ENCODE results near the gene KDM4C. TPM values are rescaled to one million over a fixed set of nuclear protein-coding genes. Genes with fewer than 3 reads are reported as not detected.

Gene KDM4C
- total RNA-seq, 1 experiment from 2014 or later, result 16.2 TPM

DNA sequence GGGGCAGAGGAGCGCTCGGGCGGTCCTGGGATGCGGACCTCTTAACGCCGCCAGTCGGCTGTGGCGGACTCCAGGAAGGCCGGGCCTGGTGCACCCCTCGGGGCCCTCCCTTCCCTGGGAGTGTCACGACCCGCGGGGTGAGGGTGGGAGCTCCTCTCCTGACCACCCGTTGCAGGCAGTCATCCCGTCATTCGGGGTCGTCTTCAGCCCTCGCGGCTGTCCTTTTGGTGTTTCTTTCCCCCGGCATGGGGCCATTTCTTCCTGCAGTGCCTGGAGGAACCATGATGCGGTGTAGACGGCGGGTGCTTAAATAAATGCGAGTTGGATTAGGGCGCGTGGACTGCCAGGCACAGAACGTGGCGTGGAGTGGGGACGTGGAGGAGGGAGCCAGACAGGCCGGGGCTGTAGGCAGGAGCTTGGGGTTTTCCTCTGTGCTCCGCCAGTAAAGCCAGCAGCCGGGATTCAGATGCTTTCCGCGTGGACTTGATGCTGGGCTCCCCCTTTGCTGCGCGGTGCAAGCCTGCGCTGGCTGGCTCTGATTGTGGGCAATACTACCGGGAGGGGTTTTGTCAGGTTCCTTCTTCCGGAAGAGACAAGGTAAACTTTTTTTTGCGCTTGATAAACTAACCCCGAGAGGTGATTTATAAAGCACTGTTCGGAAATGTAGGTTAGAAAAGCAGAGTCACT lies 868 bp downstream of the KDM4C start:
- no TSS peak for BruUV-seq (replicated peaks)
- CTCF ChIA-PET, result no interaction called here
- peaks cover 43% of the 10 kb centered on the region for H3K36me3 Mint-ChIP-seq (ENCODE audit: insufficient read depth, unreplicated experiment)
- H3K4me1 Mint-ChIP-seq (ENCODE audit: low read depth, unreplicated experiment), result no peaks in the 10 kb centered on the region
- peak overlapping the region; percentile 97 for H3K27ac Mint-ChIP-seq (ENCODE audit: unreplicated experiment)
- H3K27me3 Mint-ChIP-seq (ENCODE audit: unreplicated experiment), result no peaks in the 10 kb centered on the region
- intact Hi-C loops (cut with micrococcal nuclease; ENCODE audit: unreplicated experiment), result no loop called here
- DNase-seq, result peak; percentile 34
- TF ChIP-seq, protein P1, sequence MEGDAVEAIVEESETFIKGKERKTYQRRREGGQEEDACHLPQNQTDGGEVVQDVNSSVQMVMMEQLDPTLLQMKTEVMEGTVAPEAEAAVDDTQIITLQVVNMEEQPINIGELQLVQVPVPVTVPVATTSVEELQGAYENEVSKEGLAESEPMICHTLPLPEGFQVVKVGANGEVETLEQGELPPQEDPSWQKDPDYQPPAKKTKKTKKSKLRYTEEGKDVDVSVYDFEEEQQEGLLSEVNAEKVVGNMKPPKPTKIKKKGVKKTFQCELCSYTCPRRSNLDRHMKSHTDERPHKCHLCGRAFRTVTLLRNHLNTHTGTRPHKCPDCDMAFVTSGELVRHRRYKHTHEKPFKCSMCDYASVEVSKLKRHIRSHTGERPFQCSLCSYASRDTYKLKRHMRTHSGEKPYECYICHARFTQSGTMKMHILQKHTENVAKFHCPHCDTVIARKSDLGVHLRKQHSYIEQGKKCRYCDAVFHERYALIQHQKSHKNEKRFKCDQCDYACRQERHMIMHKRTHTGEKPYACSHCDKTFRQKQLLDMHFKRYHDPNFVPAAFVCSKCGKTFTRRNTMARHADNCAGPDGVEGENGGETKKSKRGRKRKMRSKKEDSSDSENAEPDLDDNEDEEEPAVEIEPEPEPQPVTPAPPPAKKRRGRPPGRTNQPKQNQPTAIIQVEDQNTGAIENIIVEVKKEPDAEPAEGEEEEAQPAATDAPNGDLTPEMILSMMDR (IDR thresholded peaks at IDR 0.05; ENCODE audit: unreplicated experiment), result no peak
- peak overlapping the region; percentile 95 for H3K4me3 Mint-ChIP-seq (ENCODE audit: low read depth, unreplicated experiment)
- H3K9me3 Mint-ChIP-seq (ENCODE audit: low read depth, unreplicated experiment), result no peaks in the 10 kb centered on the region

DNA sequence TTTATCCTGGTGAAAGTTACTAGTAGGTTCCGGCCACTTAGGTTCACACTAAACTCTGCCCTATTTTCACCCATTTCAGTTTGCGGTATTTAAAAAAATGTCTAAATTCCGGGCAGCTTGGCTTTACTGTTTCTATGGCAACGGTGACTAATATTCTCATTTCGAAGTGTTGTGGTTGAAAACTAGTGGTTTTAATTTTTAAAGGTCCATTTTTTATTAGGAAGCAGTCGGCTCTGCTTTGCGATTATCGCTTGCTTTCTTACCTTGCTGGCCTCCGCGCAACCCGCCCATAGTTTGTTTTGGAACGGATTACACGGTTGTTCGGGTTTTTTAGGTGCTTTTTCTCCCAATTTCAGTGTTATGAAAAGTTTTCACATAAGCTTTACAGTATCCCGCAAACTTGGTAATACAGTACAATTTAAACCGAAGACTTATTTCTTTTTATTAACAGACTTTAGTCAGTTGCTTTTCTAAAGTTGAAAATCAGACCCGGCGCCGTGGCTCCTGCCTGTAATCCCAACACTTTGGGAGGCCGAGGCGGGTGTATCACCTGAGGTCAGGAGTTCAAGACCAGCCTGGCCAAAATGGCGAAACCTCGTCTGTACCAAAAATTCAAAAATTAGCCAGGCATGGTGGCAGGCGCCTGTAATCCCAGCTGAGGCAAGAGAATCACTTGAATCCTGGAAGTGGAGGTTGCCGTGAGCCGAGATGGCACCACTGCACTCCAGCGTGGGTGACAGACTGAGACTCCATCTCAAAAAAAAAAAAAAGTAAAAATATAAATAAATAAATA lies 1.6 kb downstream of the KDM4C start:
- TF ChIP-seq, protein P1 (IDR thresholded peaks at IDR 0.05; ENCODE audit: unreplicated experiment), result no peak
- Mint-ChIP-seq H3K4me3 (ENCODE audit: low read depth, unreplicated experiment) (peak overlapping the region; percentile 95), H3K36me3 (ENCODE audit: insufficient read depth, unreplicated experiment) (peaks cover 43% of the 10 kb centered on the region), H3K4me1 (ENCODE audit: low read depth, unreplicated experiment) (peaks cover 3% of the 10 kb centered on the region), H3K9me3 (ENCODE audit: low read depth, unreplicated experiment) (no peaks in the 10 kb centered on the region), H3K27me3 (ENCODE audit: unreplicated experiment) (no peaks in the 10 kb centered on the region), H3K27ac (ENCODE audit: unreplicated experiment) (peak overlapping the region; percentile 97)
- TSS peak; percentile 24 for BruUV-seq (replicated peaks)
- peak; percentile 3 for DNase-seq
- CTCF ChIA-PET, result no interaction called here
- intact Hi-C loops (cut with micrococcal nuclease; ENCODE audit: unreplicated experiment), result no loop called here

DNA sequence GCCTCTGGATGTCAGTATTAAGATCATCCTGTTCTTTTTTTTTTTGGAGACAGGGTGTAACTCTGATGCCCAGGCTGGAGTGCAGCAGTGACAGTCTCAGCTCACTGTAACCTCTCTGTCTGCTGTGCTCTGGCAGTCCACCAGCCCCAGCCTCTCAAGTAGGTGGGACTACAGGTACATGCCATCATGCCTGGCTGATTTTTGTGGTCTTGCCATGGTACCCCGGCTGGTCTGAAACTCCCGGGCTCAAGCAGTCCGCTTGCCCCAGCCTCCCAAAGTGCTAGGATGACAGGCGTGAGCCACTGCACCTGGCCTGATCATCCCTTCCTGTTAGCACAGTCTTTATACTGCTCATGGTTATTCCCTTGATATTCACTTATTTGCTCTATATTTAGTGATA lies 3.5 kb downstream of the KDM4C start:
- TF ChIP-seq, protein P1 (IDR thresholded peaks at IDR 0.05; ENCODE audit: unreplicated experiment), result no peak
- H3K27me3 Mint-ChIP-seq (ENCODE audit: unreplicated experiment), result no peaks in the 10 kb centered on the region
- H3K36me3 Mint-ChIP-seq (ENCODE audit: insufficient read depth, unreplicated experiment), result peaks cover 43% of the 10 kb centered on the region
- no peak overlapping the region for H3K4me3 Mint-ChIP-seq (ENCODE audit: low read depth, unreplicated experiment)
- intact Hi-C loops (cut with micrococcal nuclease; ENCODE audit: unreplicated experiment), result no loop called here
- DNase-seq, result no peak
- H3K9me3 Mint-ChIP-seq (ENCODE audit: low read depth, unreplicated experiment), result no peaks in the 10 kb centered on the region
- CTCF ChIA-PET, result no interaction called here
- BruUV-seq (replicated peaks), result no TSS peak
- no peak overlapping the region for H3K27ac Mint-ChIP-seq (ENCODE audit: unreplicated experiment)
- peaks cover 16% of the 10 kb centered on the region for H3K4me1 Mint-ChIP-seq (ENCODE audit: low read depth, unreplicated experiment)

DNA sequence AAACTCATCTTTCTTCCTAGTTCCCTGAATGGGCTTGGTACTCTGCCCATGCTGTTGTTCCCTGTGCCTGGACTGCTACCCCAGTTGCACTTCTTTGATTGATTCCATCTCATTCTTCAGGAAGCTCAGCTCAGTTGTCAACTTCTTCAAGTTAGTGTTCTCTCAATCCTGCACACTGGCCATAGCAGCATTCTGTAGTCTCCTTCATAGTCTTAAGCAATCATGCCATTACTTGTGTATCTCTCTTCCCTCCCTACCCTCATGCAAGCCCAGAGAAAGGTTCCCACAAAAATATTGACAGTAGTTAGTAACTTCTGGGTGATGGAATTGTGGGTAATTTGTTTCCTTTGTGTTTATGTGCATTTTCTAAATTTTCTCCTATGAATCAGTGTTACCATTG lies 5.5 kb downstream of the KDM4C start:
- H3K4me3 Mint-ChIP-seq (ENCODE audit: low read depth, unreplicated experiment), result no peak overlapping the region
- CTCF ChIA-PET, result no interaction called here

More for the DNA sequence above, 5.5 kb downstream of the KDM4C start:
- Mint-ChIP-seq H3K36me3 (ENCODE audit: insufficient read depth, unreplicated experiment) (peaks cover 27% of the 10 kb centered on the region), H3K27me3 (ENCODE audit: unreplicated experiment) (no peaks in the 10 kb centered on the region), H3K27ac (ENCODE audit: unreplicated experiment) (no peak overlapping the region), H3K9me3 (ENCODE audit: low read depth, unreplicated experiment) (no peaks in the 10 kb centered on the region), H3K4me1 (ENCODE audit: low read depth, unreplicated experiment) (peaks cover 16% of the 10 kb centered on the region)
- intact Hi-C loops (cut with micrococcal nuclease; ENCODE audit: unreplicated experiment), result no loop called here
- TF ChIP-seq, protein P1 (IDR thresholded peaks at IDR 0.05; ENCODE audit: unreplicated experiment), result no peak
- BruUV-seq (replicated peaks), result no TSS peak
- DNase-seq, result no peak
